Skeletal muscle satellite cell (primary cell): ENCODE data around the gene CYCS. TPM values are rescaled to one million over a fixed set of nuclear protein-coding genes. Genes with fewer than 3 reads are reported as not detected.
"Not testable (repeated sequence)": the region's sequence is repeated elsewhere in the genome, so short reads cannot be mapped to it uniquely, and the experiment has no call there.

Experiments
- H3K27me3 ChIP-seq: 2 replicates; pipeline ENCODE4 v1.7.0; 2013; ENCODE audit warnings: low read length; ENCODE audit not compliant: control insufficient read depth, insufficient read depth
- H3K36me3 ChIP-seq: 2 replicates; pipeline ENCODE4 v1.7.0; 2013; ENCODE audit warnings: mild to moderate bottlenecking, control low read depth, low read length; ENCODE audit not compliant: insufficient read depth
- H3K4me1 ChIP-seq: 2 replicates; pipeline ENCODE4 v1.7.0; 2013; ENCODE audit warnings: low read length; ENCODE audit not compliant: control insufficient read depth, insufficient read depth
- H3K4me2 ChIP-seq: 2 replicates; pipeline ENCODE4 v1.7.0; 2013; ENCODE audit warnings: mild to moderate bottlenecking, low read length
- H3K4me3 ChIP-seq: 2 replicates; pipeline ENCODE4 v1.7.0; 2013; ENCODE audit warnings: low read length
- H3K9ac ChIP-seq: 2 replicates; pipeline ENCODE4 v1.7.0; 2013; ENCODE audit warnings: mild to moderate bottlenecking, low read depth, low read length, moderate library complexity
- H3K9me3 ChIP-seq: replicated peaks from 2 replicates; pipeline ENCODE4 v1.7.0; 2013; ENCODE audit warnings: mild to moderate bottlenecking, control low read depth, low read length
- total RNA-seq: library from RNA; depleted of rRNA; stranded (reverse); fragments of >200 nt; gene quantifications from 2 replicates; pipeline ENCODE4 v1.2.3, GENCODE V29; 2012; rRNA removed

The CYCS gene
- total RNA-seq = 60.8 and 69.0 TPM in 2 replicates

DNA sequence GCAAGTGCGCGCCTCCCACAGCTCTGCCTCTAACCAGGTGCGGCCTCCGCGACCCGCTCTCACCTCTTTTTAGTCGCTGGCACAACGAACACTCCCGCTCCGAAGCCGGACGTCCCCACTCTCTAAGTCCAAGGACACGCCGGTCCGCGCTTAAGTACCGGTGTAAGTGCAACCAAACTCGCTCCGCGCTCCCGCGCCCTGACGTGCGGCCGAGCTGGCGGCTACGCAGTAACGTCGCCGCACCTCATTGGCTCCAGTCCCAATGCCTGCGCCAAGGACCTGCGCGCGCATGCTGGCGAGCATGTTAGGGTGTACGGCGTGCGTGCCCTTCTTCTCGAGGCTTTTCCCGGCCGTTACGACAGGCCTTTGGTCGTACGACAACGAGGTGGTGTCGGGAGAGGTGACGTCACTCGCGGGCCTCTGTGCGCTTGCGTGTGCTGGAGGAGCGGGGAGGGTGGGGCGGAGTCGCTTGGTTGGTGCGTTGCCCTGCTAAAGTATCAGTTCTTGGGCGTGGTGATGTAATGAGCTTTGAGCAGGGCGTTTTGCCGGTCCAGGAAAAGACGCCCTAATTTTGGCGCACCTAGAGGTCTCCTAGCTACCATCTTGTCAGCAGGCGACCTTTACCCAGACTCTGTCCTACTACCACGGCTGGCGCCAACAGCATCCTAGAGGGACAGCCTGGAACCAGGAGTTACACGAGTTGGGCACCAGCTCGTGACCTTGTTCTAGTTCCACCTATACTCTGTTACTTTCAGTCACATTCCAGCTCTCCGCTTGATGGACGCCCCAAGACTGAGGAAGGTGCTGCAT is at the start of gene CYCS:
CYCS (minus strand) TSS at position 124 of the 810 bp plus-strand sequence. CDS start 1,141 bp downstream, outside the sequence.
- peak within 1 kb of the TSS; percentile 85 for H3K4me3 ChIP-seq
- peaks cover 25% of the 10 kb centered on the region for H3K36me3 ChIP-seq
- H3K27me3 ChIP-seq = no peaks in the 10 kb centered on the region
- no peaks in the 10 kb centered on the region for H3K9me3 ChIP-seq
- H3K4me2 ChIP-seq = peak within 1 kb of the TSS; percentile 95
- H3K4me1 ChIP-seq = peaks cover 18% of the 10 kb centered on the region
- H3K9ac ChIP-seq = peak within 1 kb of the TSS; percentile 95

DNA sequence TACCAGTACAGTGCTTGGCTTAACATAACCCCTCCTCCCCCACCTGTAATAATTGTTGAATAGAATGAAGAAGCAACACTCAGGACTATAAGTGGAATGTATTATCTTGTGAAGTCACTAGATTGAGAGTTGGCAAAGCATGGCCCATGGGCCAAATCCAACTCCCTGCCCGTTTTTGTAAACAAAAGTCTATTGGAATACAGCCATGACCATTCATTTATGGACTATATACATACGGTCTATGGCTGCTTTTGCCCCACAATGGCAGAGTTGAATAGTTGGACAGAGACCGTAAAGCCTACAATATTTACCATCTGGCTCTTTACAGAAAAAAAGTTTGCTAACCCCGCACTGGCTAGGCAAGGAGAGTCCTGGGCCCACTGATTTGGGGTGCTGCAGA is 48.1 kb upstream of the CYCS start:
- Histone ChIP-seq H3K36me3 (no peaks in the 10 kb centered on the region), H3K4me3 (no peak overlapping the region), H3K4me2 (no peak overlapping the region), H3K9me3 (no peaks in the 10 kb centered on the region), H3K9ac (no peak overlapping the region), H3K4me1 (no peaks in the 10 kb centered on the region), H3K27me3 (no peaks in the 10 kb centered on the region)

DNA sequence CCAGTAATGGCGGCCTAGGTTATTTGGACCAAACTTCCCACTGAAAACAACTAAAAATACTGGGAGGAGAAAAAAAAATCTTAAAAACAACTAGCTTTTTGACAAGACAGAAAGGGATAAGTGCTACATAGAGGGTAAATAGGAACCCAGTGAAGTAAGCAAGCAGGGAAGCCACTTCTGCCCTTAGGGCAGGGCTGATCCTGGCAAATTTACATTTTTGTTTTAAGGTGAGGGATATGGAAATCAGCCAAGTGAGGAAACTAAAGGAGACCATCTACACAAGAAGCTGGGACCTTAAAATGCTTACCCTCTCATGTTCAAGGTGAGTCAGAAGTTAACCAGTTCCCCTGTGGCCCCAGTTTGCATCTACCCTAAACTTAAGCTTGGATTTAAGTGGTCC is 46.5 kb upstream of the CYCS start:
- no peaks in the 10 kb centered on the region for H3K27me3 ChIP-seq
- no peaks in the 10 kb centered on the region for H3K9me3 ChIP-seq
- H3K36me3 ChIP-seq = no peaks in the 10 kb centered on the region
- no peak overlapping the region for H3K4me3 ChIP-seq
- H3K4me2 ChIP-seq = no peak overlapping the region
- no peak overlapping the region for H3K9ac ChIP-seq
- H3K4me1 ChIP-seq = no peaks in the 10 kb centered on the region

DNA sequence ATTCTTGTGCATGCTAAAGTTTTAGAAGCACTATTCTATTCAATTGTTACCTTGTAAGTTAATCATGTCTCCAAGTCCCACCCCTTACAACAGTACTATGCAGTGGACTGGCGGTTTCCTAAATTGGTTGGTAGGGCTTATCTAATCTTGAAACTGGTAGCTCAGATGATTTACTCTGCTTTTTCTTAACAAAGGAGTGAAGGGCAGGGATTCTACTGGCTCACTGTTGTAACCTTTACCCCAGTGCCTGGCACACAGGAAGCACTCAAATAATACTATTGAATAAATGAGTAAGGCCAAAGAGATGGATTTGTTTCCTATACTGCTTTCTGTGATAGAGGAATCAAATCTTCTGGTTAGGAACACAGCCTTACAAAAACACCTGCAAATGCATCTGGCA is 46.0 kb upstream of the CYCS start:
- Histone ChIP-seq H3K9ac (no peak overlapping the region), H3K4me1 (no peaks in the 10 kb centered on the region), H3K27me3 (no peaks in the 10 kb centered on the region), H3K4me2 (no peak overlapping the region), H3K4me3 (no peak overlapping the region), H3K9me3 (no peaks in the 10 kb centered on the region), H3K36me3 (no peaks in the 10 kb centered on the region)

DNA sequence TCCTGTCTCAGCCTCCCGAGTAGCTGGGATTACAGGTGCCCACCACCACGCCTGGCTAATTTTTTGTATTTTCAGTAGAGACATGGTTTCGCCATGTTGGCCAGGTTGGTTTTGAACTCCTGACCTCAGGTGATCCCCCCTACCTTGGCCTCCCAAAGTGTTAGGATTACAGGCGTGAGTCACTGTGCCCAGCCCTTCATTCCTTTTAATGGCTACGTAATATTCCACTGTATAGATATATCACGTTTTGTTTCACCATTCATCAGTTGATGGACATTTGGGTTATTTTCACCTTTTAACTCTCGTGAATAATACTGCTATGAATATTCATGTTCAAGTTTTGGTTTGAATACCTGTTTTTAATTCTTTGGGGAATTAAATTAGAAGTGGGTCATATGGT is 44.6 kb upstream of the CYCS start:
- no peaks in the 10 kb centered on the region for H3K36me3 ChIP-seq

DNA sequence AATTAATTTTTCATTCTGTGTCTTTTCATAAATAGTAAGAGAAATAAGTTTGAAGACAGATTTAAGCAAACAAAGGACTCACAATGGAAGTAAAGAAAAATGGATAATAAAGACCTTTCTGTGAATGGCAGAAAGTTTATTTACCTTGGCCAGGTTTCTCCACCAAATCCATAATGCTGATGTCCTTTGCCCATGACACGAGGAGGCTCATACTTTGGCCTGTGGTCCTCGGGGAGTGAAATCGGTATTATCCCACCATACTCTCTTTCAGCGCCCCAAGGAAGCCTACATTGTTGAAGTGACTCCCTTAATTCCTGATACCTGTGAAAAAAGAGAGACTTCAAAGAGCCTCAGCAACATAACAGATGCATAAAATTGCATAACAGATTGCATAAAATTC is 43.1 kb upstream of the CYCS start:
- H3K4me3 ChIP-seq = no peak overlapping the region
- H3K27me3 ChIP-seq = no peaks in the 10 kb centered on the region
- no peaks in the 10 kb centered on the region for H3K36me3 ChIP-seq

More for the DNA sequence above, 44.6 kb upstream of the CYCS start:
- H3K27me3 ChIP-seq = no peaks in the 10 kb centered on the region
- no peak overlapping the region for H3K9ac ChIP-seq
- no peaks in the 10 kb centered on the region for H3K4me1 ChIP-seq
- H3K4me2 ChIP-seq = no peak overlapping the region
- no peaks in the 10 kb centered on the region for H3K9me3 ChIP-seq
- no peak overlapping the region for H3K4me3 ChIP-seq

DNA sequence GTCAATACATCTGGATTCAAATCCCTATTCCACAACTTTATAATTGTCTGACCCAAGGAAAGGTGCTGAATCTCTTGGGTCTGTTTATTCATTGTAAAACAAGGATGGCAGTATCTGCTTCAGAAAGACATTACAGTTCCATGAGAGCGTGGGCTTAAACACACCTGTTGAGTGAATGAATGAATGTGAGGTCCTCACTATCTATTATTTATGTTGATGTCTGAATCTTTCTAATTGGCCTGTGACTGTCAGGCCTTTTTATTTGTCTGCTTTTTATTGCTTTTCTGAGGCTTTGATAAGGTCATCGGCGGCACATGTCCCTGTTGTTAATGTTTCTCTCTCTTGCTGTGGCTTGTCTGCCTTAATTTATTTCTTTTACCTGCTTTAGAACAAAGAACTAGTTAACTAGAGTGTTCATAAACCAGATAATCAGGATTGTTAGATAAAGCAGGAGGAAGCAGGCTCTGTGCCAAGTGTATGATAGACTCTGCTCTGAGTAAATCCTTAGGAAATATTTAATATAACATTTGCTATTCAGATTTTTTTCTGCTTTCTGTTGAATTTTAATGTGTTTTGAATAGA is 42.3 kb upstream of the CYCS start:
- no peak overlapping the region for H3K4me2 ChIP-seq
- no peak overlapping the region for H3K9ac ChIP-seq
- H3K9me3 ChIP-seq = no peaks in the 10 kb centered on the region
- no peaks in the 10 kb centered on the region for H3K27me3 ChIP-seq
- H3K4me1 ChIP-seq = no peaks in the 10 kb centered on the region
- no peak overlapping the region for H3K4me3 ChIP-seq
- no peaks in the 10 kb centered on the region for H3K36me3 ChIP-seq

More for the DNA sequence above, 43.1 kb upstream of the CYCS start:
- H3K4me2 ChIP-seq = no peak overlapping the region
- no peak overlapping the region for H3K9ac ChIP-seq
- no peaks in the 10 kb centered on the region for H3K9me3 ChIP-seq
- no peaks in the 10 kb centered on the region for H3K4me1 ChIP-seq

DNA sequence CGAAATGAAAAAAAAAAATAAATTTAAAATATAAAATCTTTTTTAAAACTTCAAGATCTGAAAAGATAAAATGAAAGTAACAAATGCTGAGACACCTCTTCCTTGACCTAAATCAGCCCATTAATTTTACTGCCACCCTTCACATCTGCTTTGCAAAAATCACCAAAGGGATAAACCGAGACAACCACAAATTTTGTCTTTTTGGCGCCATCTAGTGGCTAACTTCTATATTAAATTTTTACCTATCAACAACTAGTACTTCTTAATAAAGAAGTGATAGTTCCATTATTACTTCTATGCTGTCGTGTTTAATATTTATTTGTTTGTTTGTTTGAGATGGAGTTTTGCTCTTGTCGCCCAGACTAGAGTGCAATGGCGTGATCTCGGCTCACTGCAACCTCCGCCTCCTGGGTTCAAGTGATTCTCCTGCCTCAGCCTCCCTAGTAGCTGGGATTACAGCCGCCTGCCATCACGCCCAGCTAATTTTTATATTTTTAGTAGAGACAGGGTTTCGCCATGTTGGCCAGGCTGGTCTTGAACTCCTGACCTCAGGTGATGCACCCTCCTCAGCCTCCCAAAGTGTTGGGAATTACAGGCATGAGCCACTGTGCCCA is 35.0 kb upstream of the CYCS start:
- not testable (repeated sequence) for H3K27me3 ChIP-seq, H3K4me1 ChIP-seq, H3K4me2 ChIP-seq, H3K4me3 ChIP-seq, H3K9ac ChIP-seq, H3K36me3 ChIP-seq, H3K9me3 ChIP-seq

DNA sequence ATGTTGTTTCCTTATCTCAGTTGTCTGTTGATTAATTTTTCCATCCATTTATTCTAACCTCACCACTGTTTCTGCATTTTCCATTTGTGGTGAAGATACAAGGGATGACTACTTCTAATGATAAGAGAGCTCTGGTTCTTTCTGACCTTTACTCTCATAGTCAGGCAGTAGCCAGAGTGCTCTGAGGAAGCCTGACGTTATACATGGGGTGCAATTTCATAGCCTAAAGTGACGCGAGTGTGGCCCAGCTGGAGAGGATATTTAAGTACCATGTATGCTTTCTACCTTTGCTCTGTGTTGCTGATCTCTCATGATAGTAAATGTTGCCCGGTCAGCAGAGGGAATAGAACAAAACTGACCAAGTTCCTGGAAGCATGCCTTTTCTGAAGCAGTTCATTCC is 33.9 kb upstream of the CYCS start:
- H3K9ac ChIP-seq = no peak overlapping the region
- no peaks in the 10 kb centered on the region for H3K9me3 ChIP-seq
- no peaks in the 10 kb centered on the region for H3K36me3 ChIP-seq
- H3K27me3 ChIP-seq = no peaks in the 10 kb centered on the region
- no peak overlapping the region for H3K4me3 ChIP-seq
- no peak overlapping the region for H3K4me2 ChIP-seq
- H3K4me1 ChIP-seq = no peaks in the 10 kb centered on the region

DNA sequence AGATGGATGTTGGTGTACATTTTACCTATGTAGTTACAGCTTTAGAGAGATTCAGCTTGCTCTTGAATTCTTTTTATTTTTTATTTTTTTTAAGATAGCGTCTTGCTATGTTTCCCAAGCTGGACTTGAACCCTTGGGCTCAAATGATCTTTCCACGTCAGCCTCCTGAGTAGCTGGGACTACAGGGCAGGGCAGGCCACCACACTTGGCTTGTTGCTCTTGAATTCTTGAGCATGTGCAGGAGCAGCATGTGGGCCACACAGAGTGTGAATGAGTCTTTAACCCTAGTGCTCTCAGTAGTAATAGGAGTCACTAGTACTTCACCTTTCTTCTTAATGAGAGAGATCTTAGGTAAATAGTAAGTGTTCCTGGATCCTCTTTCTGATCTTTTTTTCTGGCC is 26.7 kb upstream of the CYCS start:
- no peaks in the 10 kb centered on the region for H3K9me3 ChIP-seq
- H3K9ac ChIP-seq = no peak overlapping the region
- H3K4me2 ChIP-seq = no peak overlapping the region
- H3K36me3 ChIP-seq = no peaks in the 10 kb centered on the region
- H3K27me3 ChIP-seq = no peaks in the 10 kb centered on the region
- H3K4me3 ChIP-seq = no peak overlapping the region
- H3K4me1 ChIP-seq = no peaks in the 10 kb centered on the region

DNA sequence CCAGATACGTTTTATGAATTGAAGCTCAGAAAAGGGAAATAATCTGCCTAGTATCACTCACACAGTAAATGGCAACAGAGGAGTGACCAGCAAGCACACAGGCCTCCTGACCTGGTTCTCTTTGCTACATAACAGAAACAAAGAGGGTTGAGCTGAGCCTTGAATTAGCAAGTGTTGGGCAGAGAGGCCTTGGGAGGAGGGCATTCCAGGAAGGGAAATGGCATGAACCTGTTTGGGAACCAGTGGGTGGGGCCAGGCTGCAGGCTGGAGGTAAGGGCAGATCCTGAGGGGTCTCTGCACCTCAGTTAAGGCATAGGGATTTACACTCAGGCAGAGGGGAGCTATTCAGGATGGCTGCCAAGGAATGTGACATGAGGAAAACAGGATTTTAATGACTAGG is 24.8 kb upstream of the CYCS start:
- Histone ChIP-seq H3K4me3 (no peak overlapping the region), H3K9ac (no peak overlapping the region), H3K36me3 (no peaks in the 10 kb centered on the region)

More for the DNA sequence above, 24.8 kb upstream of the CYCS start:
- Histone ChIP-seq H3K9me3 (no peaks in the 10 kb centered on the region), H3K4me2 (no peak overlapping the region), H3K4me1 (no peaks in the 10 kb centered on the region), H3K27me3 (no peaks in the 10 kb centered on the region)
